SU-DHL-6 (cell line): ENCODE measurements around the gene FAXDC2.

ENCODE experiments used
- EZH2phosphoT487 ChIP-seq: fragments of 200-600 bp; sonication (generic), shearing (Covaris generic); conservative IDR thresholded peaks from 2 replicates; pipeline ENCODE4 v1.6.1; 2018; ENCODE audit warnings: mild to moderate bottlenecking, antibody characterized with exemption, low read length, moderate library complexity, mixed read lengths
- TF ChIP-seq, protein P1 (sequence below): fragments of 200-600 bp; sonication (generic); IDR thresholded peaks from one replicate; pipeline ENCODE4 v1.5.1; 2017; ENCODE audit warnings: antibody characterized with exemption, mild to moderate bottlenecking, low read length, moderate library complexity; ENCODE audit not compliant: insufficient read depth, poor library complexity, severe bottlenecking

DNA sequence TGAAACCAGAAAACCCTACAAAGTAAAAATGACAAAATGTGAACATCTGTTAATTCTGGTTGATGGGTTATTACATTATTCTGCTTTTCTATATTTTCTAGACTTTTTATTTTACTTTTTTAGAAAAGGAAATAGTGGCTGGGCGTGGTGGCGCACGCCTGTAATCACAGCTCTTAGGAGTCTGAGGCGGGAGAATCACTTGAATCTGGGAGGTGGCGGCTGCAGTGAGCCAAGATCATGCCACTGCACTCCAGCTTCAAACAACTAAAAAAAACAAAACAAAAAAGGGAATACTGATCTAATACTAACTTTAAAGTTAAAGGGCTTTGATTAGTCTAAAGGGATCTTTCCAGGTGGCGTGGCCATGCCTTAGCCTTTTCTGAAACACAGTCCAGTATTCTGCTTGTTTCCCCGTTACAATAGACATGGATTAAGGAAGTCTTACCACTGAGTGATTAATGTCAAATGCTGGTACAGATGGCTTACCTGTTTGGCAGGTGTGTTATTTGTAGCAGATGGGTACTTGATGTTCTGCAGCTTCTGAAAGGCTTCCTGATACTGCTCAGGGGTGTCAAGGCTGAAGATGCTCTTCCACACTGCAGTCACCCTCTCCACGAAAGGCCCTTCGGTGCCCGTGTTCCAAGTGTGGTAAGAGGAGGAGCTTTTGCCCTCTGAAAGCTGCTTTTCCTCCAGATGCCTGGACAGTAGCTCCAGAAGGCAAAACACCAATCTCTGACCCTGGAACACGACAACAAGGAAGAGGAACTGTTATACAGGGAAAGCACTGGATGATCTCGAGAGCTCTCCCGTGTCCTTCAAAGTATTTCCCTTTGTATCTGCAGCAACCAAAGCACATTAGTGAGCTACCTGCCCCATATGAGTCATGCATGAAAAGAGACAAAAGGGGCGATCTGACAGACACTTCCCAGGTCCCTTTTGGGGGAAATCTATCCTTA lies 45.5 kb upstream of the FAXDC2 start:
- TF ChIP-seq, protein P1, sequence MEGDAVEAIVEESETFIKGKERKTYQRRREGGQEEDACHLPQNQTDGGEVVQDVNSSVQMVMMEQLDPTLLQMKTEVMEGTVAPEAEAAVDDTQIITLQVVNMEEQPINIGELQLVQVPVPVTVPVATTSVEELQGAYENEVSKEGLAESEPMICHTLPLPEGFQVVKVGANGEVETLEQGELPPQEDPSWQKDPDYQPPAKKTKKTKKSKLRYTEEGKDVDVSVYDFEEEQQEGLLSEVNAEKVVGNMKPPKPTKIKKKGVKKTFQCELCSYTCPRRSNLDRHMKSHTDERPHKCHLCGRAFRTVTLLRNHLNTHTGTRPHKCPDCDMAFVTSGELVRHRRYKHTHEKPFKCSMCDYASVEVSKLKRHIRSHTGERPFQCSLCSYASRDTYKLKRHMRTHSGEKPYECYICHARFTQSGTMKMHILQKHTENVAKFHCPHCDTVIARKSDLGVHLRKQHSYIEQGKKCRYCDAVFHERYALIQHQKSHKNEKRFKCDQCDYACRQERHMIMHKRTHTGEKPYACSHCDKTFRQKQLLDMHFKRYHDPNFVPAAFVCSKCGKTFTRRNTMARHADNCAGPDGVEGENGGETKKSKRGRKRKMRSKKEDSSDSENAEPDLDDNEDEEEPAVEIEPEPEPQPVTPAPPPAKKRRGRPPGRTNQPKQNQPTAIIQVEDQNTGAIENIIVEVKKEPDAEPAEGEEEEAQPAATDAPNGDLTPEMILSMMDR: no peak
- no peak for TF ChIP-seq EZH2phosphoT487
